ENCODE results near the gene CPM. TPM values are rescaled to one million over a fixed set of nuclear protein-coding genes. Genes with fewer than 3 reads are reported as not detected.
"Not testable (repeated sequence)": the region's sequence is repeated elsewhere in the genome, so short reads cannot be mapped to it uniquely, and the experiment has no call there.

The CPM gene
- total RNA-seq, 1 donor from 2014 or later = 0.67 TPM

DNA sequence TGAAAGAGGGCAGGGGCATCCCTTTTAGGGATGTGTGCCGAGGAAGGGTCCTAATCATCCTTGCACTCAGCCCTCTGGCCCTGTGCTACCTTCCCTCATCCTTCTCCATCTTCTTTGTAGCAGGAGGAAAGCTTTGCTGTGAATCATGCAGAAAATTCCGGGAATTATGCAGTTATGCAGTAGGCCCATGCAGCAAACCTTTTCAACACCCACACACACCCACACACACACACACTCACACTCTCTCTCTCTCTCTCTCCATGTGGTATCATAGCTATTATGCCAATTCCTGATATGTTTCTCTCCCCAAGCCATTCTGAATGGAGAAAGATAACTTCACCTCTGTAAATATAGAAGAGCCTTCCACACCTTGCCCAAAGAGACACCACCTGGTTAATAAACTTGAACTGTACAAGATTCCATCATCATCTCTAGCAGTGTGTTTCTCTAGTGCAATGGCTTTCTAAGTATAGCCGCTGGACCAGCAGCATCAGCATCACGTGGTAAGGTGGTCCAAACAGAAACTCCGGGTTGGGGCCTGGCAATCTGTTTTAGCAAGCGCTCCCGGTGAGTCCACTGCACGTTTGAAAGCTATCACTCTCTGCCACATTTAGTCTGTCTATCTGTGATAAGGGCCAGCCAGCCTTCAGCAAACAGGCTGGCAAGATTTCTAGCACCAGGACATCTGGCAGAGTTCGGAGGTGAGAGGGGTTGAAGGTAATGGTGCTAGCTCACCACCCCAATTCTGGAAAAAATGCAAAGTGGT, 67.4 kb downstream of the CPM start:
- Mint-ChIP-seq H3K4me3 (ENCODE audit: unreplicated experiment) (no peak overlapping the region), H3K27me3 (ENCODE audit: low read depth) (peaks cover 6% of the 10 kb centered on the region), H3K4me1 (ENCODE audit: low read depth) (no peaks in the 10 kb centered on the region), H3K27ac (ENCODE audit: unreplicated experiment) (no peak overlapping the region), H3K9me3 (ENCODE audit: low read depth) (no peaks in the 10 kb centered on the region), H3K36me3 (ENCODE audit: low read depth) (no peaks in the 10 kb centered on the region)
- TF ChIP-seq, protein P1, sequence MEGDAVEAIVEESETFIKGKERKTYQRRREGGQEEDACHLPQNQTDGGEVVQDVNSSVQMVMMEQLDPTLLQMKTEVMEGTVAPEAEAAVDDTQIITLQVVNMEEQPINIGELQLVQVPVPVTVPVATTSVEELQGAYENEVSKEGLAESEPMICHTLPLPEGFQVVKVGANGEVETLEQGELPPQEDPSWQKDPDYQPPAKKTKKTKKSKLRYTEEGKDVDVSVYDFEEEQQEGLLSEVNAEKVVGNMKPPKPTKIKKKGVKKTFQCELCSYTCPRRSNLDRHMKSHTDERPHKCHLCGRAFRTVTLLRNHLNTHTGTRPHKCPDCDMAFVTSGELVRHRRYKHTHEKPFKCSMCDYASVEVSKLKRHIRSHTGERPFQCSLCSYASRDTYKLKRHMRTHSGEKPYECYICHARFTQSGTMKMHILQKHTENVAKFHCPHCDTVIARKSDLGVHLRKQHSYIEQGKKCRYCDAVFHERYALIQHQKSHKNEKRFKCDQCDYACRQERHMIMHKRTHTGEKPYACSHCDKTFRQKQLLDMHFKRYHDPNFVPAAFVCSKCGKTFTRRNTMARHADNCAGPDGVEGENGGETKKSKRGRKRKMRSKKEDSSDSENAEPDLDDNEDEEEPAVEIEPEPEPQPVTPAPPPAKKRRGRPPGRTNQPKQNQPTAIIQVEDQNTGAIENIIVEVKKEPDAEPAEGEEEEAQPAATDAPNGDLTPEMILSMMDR (IDR thresholded peaks at IDR 0.05) = no peak
- no peak for DNase-seq (ENCODE audit: low spot score)

GRCh38 chr12:68864604-68865003, 68.4 kb downstream of the CPM start:
- Mint-ChIP-seq H3K36me3 (ENCODE audit: low read depth) (no peaks in the 10 kb centered on the region), H3K27me3 (ENCODE audit: low read depth) (peaks cover 6% of the 10 kb centered on the region), H3K4me1 (ENCODE audit: low read depth) (no peaks in the 10 kb centered on the region), H3K4me3 (ENCODE audit: unreplicated experiment) (no peak overlapping the region), H3K9me3 (ENCODE audit: low read depth) (no peaks in the 10 kb centered on the region), H3K27ac (ENCODE audit: unreplicated experiment) (no peak overlapping the region)
- no peak for DNase-seq (ENCODE audit: low spot score)
- TF ChIP-seq, protein P1 (IDR thresholded peaks at IDR 0.05) = no peak

DNA sequence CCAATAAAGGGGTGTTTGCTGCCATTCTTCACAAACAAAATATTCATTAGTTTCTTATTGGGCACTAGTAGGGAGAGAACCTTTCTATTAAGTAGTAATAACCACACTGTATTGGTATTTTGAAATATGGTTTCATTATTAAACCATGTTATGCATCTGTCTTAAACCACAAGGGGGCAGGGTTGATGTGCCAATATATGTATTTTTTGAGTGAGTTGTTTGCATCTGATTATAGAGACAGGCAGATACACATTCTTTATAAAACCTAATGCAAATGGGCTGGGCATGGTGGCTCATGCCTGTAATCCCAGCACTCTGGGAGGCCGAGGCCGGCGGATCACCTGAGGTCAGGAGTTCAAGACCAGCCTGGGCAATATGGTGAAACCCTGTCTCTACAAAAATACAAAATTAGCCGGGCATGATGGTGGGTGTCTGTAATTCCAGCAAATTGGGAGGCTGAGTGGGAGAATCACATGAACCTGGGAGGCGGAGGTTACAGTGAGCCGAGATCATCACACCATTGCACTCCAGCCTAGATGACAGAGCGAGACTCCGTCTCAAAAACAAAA, 69.0 kb downstream of the CPM start:
- H3K4me3 Mint-ChIP-seq (ENCODE audit: unreplicated experiment); DNase-seq (ENCODE audit: low spot score); H3K27ac Mint-ChIP-seq (ENCODE audit: unreplicated experiment); H3K27me3 Mint-ChIP-seq (ENCODE audit: low read depth); H3K36me3 Mint-ChIP-seq (ENCODE audit: low read depth); H3K9me3 Mint-ChIP-seq (ENCODE audit: low read depth); H3K4me1 Mint-ChIP-seq (ENCODE audit: low read depth): not testable (repeated sequence)
- TF ChIP-seq, protein P1 (IDR thresholded peaks at IDR 0.05) = peak; percentile 90

GRCh38 chr12:68863109-68863770, 69.7 kb downstream of the CPM start:
- no peak overlapping the region for H3K27ac Mint-ChIP-seq (ENCODE audit: unreplicated experiment)
- TF ChIP-seq, protein P1 (IDR thresholded peaks at IDR 0.05) = no peak
- no peaks in the 10 kb centered on the region for H3K9me3 Mint-ChIP-seq (ENCODE audit: low read depth)
- DNase-seq (ENCODE audit: low spot score) = no peak
- no peaks in the 10 kb centered on the region for H3K27me3 Mint-ChIP-seq (ENCODE audit: low read depth)
- no peaks in the 10 kb centered on the region for H3K36me3 Mint-ChIP-seq (ENCODE audit: low read depth)
- H3K4me3 Mint-ChIP-seq (ENCODE audit: unreplicated experiment) = no peak overlapping the region
- no peaks in the 10 kb centered on the region for H3K4me1 Mint-ChIP-seq (ENCODE audit: low read depth)

- H3K36me3 Mint-ChIP-seq (ENCODE audit: low read depth) = no peaks in the 10 kb centered on the region
- TF ChIP-seq, protein P1 (IDR thresholded peaks at IDR 0.05) = no peak
- H3K4me3 Mint-ChIP-seq (ENCODE audit: unreplicated experiment) = no peak overlapping the region
- H3K27ac Mint-ChIP-seq (ENCODE audit: unreplicated experiment) = no peak overlapping the region
- no peaks in the 10 kb centered on the region for H3K9me3 Mint-ChIP-seq (ENCODE audit: low read depth)
- DNase-seq (ENCODE audit: low spot score) = no peak
- no peaks in the 10 kb centered on the region for H3K4me1 Mint-ChIP-seq (ENCODE audit: low read depth)
- H3K27me3 Mint-ChIP-seq (ENCODE audit: low read depth) = no peaks in the 10 kb centered on the region
Measured at GRCh38 chr12:68861890-68862289, 71.1 kb downstream of the CPM start.
